Dedifferentiated amniotic fluid mesenchymal stem cell (primary cell): ENCODE measurements around the gene UBXN11.

Experiments used
- DNase-seq: peaks from one replicate; pipeline ENCODE4 v3.0.0-alpha.2; 2016; ENCODE audit errors: extremely low spot score

UBXN11 gene

DNA sequence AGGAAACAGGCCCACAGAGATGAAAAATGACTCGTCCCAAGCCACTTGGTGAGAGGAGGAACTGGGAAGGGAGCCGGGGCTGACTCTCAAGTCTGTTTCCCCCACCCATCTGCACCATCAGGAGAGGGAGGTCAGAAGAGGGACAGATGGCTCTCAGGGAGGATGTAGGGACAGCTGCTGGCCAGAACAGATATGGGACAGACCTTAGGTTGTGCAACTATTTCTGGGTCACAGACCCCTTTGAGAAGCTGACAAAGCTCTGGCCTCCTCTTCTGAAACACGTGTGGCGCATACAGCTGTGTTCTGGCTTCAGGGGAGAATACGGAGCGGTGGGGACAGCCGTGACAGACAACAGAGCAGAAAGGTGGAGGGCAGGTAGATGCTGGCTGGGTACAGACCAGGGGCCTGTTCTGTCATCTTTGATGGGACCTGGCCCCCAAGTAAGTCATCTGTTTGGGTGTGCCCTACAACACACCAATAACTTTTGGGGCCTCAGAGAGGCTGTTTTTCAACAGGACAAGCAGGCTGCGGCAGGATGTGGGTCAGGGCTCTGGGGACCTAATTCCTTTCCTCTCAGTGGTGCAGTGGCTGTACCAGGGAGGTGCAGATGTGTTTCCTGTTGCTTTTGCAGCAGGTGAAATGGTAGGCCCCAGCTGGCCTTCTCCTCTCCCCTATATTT, 19.3 kb downstream of the UBXN11 start:
- DNase-seq = no peak

DNA sequence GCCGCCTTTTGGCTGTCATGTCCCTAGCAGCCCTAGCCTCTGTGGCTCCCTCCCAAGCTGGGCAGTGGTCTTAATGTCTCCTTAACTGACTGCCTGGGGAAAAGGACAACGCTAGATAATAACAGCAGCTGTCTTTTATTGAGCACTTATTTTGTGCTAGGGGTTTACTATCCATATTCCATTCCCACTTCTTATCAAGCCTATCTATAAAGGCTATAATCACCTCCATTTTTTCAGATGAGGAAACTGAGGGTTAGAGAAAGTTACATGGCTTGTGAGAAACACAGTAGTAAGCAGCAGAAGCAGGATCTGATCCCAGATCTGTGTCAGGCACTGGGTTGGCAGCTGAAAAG, 20.4 kb downstream of the UBXN11 start:
- no peak for DNase-seq

DNA sequence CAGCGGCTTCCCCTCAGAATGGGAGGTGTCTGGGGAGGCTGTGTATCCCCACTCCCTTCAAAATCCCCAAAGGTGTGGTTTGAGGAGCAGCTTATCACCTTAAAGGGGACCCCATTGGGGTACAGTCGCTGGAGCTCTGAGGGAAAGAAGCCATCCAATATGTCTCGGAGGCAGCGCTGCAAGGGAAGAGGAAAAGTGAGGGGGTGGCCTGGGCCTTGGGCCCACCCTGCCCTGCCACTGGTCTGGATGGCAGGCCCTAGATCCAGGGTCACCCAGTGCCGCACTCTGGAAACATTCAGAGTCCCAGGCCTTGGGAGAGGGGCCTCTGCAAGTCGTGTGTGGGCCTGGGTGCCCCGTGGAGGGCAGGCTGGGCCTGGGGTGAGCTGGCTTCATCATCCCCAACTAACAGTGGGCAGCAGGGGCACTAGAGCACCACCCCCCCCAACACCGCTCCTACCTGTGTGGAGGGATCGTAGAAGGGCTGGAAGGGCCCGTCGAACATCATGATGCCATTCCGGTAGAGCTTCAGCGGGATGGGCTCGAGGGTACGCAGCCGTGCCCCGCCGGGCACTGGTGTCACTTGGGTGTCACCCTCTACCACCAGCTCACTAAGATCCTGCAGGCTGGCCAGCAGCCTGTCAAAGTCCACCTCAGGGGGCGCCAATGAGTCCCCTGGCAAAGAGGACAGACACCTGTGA, 20.9 kb downstream of the UBXN11 start:
- DNase-seq = no peak

DNA sequence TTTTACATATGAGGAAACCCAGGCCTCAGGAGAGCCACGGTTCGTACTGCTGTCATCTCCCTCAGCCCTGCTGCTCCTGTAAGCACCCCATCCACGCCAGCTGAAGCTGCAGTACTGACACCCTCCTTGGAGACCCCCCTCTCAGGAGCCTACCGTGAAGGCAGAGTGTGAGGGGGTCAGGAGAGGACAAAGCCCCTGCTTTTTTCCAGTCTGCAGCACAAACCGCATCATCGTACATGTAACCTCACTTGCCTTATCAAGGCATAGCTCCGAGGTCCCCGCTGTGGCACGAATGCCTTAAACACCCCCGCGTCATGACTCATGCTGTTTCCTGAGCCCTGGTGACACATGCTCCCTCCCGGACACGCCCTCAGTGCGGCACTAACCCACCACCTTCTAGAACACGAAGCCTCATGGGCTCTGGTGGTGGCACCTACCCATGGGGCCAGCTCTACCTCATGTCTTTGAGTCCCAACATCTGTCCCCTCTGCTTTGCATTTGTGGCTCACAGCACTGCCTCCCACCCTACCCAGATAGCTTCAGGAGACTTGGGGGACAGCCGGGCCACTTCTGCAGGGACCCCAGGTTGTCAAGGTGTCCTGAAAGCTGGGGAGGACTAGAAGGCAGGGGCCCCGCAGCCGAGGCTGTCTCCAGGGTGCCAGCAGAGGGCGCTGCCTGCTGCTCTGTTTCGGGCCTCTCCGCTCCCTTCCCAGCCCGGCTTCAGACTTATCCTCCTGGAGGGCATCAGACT, 21.7 kb downstream of the UBXN11 start:
- DNase-seq = peak; percentile 93

DNA sequence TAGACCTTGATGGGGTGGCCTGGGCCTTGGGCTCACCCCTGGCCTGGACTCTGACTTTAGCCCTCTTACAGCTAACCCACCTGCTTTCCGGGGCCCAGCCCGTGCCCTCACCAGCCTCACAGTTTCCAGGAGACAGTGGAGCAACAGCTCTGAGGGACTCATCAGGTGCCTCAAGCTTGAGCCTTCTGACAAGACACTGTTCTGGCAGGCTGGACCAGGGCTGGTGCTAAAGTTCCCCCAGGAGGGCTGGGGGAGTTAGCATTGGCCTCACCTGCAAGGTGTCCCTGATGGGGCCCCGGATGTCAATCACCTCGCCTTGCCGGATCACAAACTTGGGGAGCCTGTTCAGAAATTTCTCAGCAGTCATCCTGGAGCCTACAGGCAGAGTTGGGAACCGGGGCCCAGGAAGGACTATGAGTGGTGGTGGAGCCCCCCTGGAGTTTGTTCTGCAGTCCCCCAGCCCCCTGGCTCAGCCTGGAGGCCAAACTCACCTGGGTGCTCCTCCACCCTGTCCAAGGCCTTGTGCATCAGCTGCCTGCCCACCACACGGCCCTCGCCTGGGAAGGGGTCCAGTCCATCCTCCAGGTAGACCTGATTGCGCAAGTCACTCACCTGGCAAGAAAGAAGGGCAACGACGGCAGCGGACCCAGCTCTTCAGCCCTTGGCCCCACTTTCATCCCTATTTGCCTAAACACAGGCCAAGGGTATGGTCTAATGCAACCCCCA, 22.4 kb downstream of the UBXN11 start:
- DNase-seq = no peak

DNA sequence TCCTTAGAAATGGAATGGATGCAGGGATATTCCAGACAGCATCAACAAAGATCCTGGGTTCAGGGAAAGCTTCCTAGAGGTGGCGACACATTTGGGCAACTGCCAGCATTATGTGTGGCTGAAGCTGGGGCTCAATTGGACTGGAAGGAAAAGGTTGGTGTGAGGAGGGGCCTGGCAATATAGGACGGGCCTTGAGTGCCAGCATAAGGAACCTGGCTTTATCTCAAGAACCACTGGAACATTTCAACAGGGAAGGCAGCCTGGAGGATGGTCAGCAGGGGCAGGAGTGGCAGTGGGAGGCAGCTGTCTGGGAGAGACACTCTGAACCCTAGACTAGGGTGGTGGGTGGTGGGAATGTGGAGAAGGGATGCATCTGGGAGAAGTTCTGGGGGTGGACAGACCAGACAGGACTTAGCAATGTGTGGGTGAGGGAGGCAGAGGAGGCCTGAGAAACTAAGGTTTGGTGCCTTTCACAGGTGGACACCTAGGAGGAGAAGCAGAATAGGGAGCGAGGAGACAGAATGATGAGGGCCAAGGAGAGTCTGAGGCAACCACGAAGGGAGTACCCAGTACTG, 23.1 kb downstream of the UBXN11 start:
- DNase-seq = no peak

DNA sequence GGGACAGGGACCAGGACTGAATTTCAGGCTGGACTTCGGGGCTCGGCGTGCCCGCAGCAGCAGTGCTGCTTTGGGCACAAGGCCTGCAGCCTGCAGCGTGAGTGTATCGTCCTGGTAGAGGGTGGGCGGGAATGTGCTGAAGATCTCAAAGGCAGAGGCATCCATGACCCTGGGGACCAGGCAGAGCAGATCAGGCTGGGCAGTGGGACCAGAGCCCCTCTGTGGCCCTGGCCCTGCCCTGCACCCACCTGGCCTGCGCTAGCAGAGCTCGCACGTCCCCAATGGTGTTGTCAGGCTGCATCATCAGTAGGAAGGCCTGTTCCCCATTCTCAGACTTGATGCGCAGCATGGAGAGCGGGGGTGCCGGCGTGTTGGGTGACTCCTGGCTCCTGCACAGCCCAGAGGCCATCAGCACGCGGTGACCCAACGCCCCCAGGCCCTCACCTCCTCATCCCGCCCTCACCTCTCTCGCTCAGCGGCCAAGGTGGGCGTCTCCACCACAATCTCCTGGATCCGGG, 24.0 kb downstream of the UBXN11 start:
- DNase-seq = no peak

DNA sequence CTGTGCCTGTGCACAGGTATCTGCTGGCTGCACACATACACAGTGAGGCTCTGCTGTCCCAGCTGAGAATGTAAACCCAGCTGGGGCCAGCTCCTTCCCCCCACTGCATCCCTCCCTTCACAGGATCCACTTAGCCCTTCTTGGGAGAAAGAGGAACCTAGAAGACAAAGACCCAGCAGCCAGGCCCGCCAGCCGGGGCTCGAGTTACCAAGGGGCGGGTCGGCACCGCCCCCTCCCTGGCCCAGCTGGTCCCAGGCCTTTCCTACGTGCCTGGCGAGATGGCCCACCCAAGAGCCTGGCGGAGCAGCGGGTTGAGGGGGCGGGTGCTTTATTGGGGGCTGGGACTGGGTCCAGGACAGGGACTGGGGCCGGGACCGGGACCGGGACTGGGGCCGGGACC, 24.5 kb downstream of the UBXN11 start:
- no peak for DNase-seq

DNA sequence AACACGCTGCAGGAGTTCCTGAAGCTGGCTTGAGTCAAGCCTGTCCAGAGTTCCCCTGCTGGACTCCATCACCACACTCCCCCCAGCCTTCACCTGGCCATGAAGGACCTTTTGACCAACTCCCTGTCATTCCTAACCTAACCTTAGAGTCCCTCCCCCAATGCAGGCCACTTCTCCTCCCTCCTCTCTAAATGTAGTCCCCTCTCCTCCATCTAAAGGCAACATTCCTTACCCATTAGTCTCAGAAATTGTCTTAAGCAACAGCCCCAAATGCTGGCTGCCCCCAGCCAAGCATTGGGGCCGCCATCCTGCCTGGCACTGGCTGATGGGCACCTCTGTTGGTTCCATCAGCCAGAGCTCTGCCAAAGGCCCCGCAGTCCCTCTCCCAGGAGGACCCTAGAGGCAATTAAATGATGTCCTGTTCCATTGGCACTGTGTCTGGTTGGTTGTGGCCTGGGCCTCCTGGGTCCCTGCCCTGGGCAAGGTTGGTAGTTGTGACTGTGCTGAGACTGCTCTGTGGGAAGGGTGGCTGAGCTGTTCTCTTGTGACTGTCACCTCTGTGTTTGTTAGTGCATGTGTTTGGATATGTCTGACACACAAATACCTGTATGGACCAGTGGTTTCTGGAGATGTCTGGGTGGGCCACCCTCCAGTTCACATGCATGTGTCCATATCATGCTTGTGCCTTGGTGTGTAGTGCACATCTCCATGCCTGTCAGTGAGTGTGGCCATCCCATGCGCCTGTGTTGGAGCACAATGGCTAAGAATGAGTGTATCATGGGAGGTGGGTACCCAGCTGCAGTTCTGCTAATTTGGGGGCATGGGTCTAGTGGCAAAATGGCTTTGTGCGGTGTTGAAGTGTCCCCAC, 25.1 kb downstream of the UBXN11 start:
- DNase-seq = no peak

DNA sequence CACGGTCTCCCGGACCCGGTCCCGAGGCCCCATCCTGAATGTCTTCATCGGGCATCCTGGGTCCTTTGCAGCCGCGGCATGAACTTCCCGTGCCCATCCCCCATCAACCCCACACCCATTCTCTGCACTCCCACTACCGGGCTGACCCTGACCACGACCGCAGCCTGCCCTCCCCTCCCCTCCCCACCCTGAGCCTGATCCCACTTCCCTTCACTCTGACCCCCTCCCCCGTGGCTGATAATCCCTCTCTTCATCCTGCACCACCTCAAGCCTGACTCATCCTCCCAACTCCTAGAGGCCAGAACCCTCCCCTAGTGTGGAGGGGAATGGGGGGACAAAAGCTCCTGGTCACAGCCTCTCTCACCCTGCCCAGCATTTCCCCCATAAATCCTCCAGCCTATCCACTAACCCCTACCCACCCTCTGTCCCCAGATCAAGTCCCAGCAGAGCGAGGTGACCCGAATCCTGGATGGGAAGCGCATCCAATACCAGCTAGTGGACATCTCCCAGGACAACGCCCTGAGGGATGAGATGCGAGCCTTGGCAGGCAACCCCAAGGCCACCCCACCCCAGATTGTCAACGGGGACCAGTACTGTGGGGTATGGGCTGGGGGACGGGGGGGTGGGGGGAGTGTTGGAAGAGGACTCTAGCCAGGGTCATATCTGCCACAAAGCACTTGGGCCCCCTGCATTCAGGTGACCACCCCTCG, 25.9 kb downstream of the UBXN11 start:
- DNase-seq = no peak

DNA sequence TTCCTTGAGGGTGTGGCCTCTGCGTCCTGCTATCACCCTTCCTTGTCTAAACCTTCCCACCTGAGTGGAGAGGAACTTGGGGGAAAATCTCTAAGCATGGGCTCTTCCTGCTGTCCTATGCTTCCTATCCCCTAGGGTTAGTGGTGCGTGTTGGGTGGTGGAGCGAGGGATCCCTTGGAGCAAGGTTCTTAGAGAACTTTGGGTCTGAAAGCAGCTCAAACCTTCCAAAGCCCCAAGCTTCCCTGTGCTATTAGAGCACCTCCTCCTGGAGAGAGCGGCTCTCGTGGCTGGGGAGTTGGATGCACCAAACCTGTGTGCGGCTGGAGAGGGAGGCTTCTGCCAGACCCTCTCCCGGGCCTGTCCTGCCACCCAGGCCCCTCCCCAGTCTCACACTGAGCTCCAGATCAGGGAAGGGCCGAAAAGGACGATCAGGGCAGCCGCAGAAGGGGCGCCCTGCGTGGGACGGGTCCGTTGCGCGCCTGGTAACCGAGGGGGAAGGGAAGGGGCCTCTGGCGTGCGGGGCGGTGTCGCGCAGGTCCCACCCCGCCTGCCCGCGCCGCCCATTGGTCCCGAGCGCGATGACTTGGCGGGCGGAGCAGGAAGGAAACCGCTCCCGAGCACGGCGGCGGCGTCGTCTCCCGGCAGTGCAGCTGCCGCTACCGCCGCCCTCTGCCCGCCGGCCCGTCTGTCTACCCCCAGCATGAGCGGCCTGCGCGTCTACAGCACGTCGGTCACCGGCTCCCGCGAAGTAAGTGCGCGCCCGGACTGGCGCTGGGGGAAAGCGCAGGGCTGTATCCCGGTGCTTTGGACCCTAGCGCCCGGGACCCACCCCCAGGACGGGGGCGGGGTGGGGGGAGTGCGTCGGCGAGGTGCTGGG, 26.7 kb downstream of the UBXN11 start, which contains the start of gene SH3BGRL3:
Gene SH3BGRL3 (plus strand): TSS at position 631 of the 877 bp plus-strand sequence. CDS start 70 bp downstream, at position 701.
- peak; percentile 54 for DNase-seq

DNA sequence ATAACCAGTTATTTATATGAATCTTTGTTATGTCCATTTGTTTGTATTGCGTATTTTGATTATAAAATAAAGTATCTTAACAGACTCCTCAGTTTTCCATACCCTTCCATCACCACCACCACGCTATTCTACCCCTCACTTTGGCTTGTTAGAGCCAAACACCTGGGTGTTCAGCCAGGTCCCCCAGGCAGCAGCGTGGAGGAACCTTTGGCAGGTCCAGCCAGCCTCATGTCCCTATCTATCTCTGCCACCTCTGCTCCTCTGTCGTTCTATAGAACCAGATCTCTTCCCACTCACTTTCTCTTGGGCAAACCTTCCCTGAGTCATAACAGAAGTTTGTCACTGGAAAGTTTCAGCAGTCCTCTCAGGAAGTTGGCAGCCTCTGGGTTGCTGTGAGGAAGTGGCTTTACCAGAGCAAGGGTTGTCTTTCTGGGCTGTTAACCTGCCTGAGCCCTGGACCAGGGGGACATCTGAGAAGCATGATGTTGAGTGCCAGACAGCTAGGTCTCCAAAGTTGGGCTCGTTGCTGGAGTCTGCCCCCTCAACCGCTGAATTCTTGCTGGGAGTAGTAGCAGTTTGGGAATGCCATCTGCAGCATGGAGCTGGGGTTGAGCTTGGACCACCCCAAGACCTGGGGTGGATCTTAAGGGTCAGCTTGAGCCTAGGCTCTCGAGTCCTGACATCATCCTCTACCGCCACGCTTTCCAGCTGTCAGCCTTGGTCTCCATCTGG, 27.5 kb downstream of the UBXN11 start:
- peak; percentile 62 for DNase-seq

DNA sequence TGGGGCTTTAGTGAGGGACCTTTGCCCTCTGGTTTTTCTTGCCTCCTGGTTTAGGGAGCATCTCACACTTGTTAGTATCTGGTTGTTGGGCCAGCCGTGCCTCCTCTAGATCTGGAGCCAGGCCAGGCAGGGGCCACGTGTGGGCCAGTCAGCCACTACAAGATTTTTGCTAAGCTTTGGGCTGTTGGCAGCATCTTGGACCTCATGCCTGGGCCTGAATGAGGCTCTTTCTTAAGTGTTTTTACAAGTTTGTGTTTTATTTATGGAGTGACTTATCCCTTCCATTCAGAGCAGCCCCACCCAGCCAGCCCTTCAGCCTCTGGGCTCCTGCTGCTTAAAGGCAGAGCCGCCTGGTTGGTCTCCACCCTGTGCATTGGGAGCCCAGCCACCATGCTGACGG, 28.1 kb downstream of the UBXN11 start:
- DNase-seq = peak; percentile 85

DNA sequence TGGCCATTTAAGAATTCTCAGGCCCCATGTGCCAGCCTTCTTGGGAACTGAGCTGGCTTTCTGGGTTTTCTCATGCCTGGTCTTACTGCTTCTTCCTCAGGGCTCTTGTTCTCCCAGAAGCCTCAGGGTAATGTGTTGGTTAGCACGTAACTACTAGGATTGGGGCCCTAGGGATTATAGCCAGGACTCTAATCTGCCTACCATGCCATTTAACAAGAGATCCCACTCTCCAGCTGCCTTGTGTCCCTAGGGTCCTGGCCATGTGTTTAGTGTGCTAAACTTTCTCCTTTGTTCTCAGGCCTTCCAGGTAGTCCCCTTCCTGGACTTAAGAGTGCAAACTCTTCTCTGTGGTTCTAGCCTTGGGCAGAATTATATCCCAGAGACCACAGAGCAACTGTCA, 28.7 kb downstream of the UBXN11 start:
- no peak for DNase-seq

DNA sequence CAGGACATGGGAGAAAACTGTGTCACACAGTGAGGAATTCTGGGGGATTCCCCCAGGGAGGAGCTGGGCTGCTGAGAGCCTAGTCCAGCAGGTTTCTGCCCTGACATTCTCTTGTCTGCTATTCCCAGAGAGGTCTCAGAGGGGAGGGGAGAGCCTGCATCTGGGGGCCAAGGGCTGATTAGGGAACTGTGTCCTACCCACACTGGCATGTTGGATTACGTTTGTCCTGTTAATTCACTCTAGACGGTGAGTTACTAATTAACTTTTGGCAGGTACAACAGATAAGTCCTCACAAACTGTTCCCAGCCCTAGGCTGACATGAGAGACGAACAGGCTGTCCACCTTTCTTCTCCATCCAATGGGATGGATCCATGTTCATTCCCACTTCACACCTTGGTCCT, 29.2 kb downstream of the UBXN11 start:
- DNase-seq = no peak

DNA sequence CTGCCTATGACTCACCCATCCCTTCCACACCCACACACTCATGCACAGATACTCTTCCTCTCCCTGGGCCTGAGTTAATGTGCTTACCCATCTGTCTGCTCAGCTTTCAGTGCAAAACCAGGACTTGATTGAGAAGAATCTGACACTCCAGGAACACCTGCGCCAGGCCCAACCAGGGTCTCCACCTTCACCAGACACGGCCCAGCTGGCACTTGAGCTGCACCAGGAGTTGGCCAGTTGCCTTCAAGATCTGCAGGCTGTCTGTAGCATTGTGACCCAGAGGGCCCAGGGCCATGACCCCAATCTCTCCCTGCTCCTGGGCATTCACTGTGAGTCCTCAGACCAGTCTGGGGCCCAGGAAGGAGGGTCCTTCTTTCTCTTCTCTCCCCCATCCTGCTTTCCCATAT, 30.0 kb downstream of the UBXN11 start:
- no peak for DNase-seq

DNA sequence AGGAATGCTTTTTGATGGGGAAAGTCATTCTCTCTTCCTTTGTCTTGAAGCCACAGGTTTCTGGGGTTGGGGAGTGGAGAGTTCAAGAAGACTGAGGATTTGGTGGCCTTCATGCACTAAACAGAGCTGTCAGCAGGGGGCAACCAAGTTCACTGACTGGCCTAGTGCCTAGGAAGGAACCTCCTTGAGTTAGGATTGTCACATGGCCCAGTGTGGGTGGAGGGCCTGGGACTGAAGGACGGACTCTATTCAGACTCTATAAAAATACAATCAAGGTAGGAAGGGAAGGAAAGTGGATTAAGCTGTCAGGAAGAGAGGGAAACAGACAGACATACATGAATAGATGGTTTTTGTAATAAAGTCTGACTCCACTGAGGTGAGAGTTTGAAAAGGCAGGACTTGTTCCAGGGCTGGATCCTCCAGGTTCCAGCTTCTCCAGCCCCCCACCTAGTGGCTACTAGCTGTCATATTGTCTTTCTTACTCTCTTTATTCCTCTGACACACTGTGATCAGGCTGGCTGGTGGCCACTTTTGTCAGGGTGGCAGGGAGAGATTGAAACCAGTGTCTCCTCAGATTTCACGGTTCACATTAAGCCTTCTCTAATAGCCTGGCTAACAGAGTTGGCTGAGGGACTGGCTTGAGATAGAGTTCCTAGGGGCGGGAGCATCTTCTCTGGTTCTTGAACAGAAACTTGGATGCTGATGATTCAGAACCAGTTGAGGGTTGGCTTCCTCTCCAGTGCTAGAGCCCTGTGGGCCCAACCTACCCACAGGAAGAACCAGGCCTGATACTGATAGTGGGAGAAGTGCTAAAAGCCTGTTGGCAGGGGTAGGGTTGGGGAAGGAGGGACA, 30.6 kb downstream of the UBXN11 start:
- DNase-seq = peak; percentile 82
